BE2C (cell line): ENCODE measurements around the gene RIPPLY2.

Source experiments
- DNase-seq: peaks from one replicate; pipeline ENCODE4 v3.0.0-alpha.2; 2020
- H3K27me3 ChIP-seq: fragments of 250-450 bp; sonication (Bioruptor Pico); 2 replicates; pipeline ENCODE4 v1.5.1; 2020; ENCODE audit warnings: mild to moderate bottlenecking
- H3K36me3 ChIP-seq: fragments of 250-450 bp; sonication (Bioruptor Pico); 2 replicates; pipeline ENCODE4 v1.5.1; 2020; ENCODE audit warnings: mild to moderate bottlenecking
- H3K4me1 ChIP-seq: fragments of 250-450 bp; sonication (Bioruptor Pico); 2 replicates; pipeline ENCODE4 v1.5.1; 2020
- H3K4me3 ChIP-seq: 2 replicates; pipeline ENCODE4 v1.5.1; 2011; ENCODE audit warnings: low read depth, low read length
- H3K9me3 ChIP-seq: fragments of 250-450 bp; sonication (Bioruptor Pico); 2 replicates; pipeline ENCODE4 v1.5.1; 2020
- CTCF ChIP-seq: IDR thresholded peaks from 2 replicates; pipeline ENCODE4 v1.5.1; 2012; ENCODE audit warnings: mild to moderate bottlenecking, low read depth, low read length

The RIPPLY2 gene

GRCh38 chr6:83815631-83816272 is 37.4 kb upstream of the RIPPLY2 start:
- Histone ChIP-seq H3K27me3 (no peaks in the 10 kb centered on the region), H3K4me3 (no peak overlapping the region), H3K36me3 (no peaks in the 10 kb centered on the region), H3K4me1 (peaks cover 3% of the 10 kb centered on the region), H3K9me3 (no peaks in the 10 kb centered on the region)
- no peak for DNase-seq
- TF ChIP-seq CTCF = no peak

GRCh38 chr6:83822629-83823169 is 30.5 kb upstream of the RIPPLY2 start:
- DNase-seq = no peak
- no peaks in the 10 kb centered on the region for H3K9me3 ChIP-seq
- no peaks in the 10 kb centered on the region for H3K36me3 ChIP-seq
- TF ChIP-seq CTCF = no peak
- no peaks in the 10 kb centered on the region for H3K4me1 ChIP-seq
- no peak overlapping the region for H3K4me3 ChIP-seq
- no peaks in the 10 kb centered on the region for H3K27me3 ChIP-seq

DNA sequence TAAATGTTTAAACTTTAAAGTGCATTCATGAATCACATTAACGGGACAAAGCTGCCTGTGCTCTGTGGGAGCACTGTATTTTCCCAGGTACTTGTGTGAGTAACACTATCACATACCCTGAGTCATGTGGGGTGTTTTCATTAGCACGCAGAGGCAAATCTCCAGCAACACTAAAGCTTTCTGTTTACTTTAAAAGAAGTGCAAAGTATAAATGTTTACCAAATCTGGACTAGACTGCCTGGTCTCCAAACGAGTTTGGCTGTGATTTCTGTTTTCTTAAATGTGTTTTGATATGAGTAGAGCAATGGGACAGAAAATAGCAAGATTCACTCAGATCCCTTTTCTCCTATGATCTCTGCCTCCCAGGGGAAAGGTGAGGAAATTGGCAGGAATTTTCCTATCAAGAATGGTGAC is 28.8 kb upstream of the RIPPLY2 start:
- TF ChIP-seq CTCF = no peak
- no peak for DNase-seq
- no peak overlapping the region for H3K4me3 ChIP-seq
- no peaks in the 10 kb centered on the region for H3K36me3 ChIP-seq
- no peaks in the 10 kb centered on the region for H3K4me1 ChIP-seq
- H3K9me3 ChIP-seq = no peaks in the 10 kb centered on the region
- no peaks in the 10 kb centered on the region for H3K27me3 ChIP-seq

- H3K9me3 ChIP-seq = no peaks in the 10 kb centered on the region
- no peaks in the 10 kb centered on the region for H3K36me3 ChIP-seq
- no peak overlapping the region for H3K4me3 ChIP-seq
- H3K27me3 ChIP-seq = no peaks in the 10 kb centered on the region
- no peaks in the 10 kb centered on the region for H3K4me1 ChIP-seq
- DNase-seq = no peak
- no peak for TF ChIP-seq CTCF
These were observed 28.3 kb upstream of the RIPPLY2 start for GRCh38 chr6:83824831-83825230.

DNA sequence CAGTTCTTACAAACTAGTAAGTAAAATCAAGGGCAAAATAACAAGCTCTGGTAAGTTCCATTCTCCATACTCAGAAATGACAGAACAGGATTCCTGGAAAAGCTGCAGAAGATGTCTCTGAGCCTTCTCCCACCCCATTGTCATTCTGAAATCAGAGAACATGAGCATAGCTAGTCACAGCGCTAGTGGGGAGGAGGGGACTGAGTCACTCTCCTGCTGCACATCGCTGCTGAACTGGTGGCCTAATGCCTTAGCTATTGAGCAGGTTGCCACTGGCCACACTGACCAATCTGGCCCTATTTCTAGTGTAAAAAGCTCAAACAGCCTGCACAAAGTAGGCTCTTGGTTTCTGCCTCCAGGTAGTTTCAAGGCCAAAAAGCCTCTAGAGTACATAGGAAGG is 26.1 kb upstream of the RIPPLY2 start:
- H3K4me3 ChIP-seq = no peak overlapping the region
- H3K9me3 ChIP-seq = no peaks in the 10 kb centered on the region
- H3K27me3 ChIP-seq = no peaks in the 10 kb centered on the region
- TF ChIP-seq CTCF = no peak
- no peaks in the 10 kb centered on the region for H3K36me3 ChIP-seq
- H3K4me1 ChIP-seq = no peaks in the 10 kb centered on the region
- no peak for DNase-seq

DNA sequence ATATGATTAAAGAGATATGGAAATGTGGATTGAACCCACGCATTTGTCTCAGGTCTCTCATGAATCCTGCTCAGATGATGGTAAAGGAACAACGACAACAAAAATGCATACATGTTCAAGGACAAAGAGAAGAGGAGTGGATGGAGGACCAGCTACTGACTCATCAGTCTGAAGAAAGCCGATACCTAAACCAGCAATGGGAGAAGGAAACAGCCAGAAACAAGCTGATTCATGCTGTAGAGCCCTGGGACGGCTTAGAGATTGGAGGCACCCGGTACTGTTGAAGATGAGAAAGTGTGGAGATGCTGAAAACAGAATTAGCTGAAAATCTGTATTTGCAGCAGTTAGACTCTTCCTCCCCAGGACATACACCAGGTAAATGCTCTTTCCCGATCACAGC is 14.4 kb upstream of the RIPPLY2 start:
- DNase-seq = no peak
- no peaks in the 10 kb centered on the region for H3K27me3 ChIP-seq
- H3K9me3 ChIP-seq = no peaks in the 10 kb centered on the region
- no peaks in the 10 kb centered on the region for H3K36me3 ChIP-seq
- H3K4me3 ChIP-seq = no peak overlapping the region
- no peak for TF ChIP-seq CTCF
- H3K4me1 ChIP-seq = no peaks in the 10 kb centered on the region
